Measurements from ENCODE around the gene PGLYRP1.

PGLYRP1 gene

DNA sequence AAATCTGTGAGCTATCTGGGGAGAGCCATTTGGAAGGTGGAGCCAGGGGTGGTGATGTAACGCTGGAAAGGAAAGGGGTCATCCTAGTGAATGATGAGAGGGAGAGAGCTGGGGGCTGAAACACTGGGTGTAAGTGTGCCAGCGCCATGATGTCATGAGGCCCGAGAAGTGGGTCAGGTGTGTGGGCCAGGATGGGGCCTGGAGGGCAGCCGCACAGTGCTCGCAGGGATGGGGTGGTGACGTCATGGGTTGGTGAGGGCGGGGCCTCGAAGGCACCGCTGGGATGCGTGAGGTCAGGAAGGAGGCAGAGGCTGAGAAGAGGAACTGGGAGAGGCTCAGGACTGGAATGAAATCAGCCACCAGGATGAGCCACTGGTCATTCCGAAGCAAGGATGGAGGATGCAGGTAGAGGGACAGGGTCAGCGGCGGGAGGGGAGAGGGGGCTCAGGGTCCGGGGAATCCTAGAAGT is 23.2 kb downstream of the PGLYRP1 start:
- DNase-seq, result no peak

DNA sequence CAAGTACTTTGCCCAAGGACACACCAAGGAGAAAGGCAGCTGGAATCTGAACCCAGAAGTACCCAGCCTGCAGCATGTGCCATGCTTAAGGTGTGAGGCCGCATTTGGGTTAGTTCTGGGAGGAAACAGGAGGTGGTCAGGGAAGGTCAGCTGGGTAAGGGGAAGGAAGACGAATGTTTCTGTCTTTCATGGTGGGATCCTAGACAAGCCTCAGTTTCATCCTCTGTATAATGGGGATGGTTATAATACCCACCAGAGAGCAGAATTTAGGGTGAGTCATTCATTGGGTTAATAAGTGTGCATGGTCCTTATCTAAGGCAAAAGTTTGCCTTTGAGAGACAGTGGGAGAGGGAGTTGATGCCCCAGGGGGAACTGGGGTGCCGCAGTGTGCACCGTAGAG is 24.0 kb downstream of the PGLYRP1 start:
- DNase-seq, result no peak

- no peak for DNase-seq
Observed at GRCh38 chr19:45996933-45997332, 25.9 kb downstream of the PGLYRP1 start.

- DNase-seq, result no peak
Observed at GRCh38 chr19:45995715-45996385, 27.0 kb downstream of the PGLYRP1 start.

DNA sequence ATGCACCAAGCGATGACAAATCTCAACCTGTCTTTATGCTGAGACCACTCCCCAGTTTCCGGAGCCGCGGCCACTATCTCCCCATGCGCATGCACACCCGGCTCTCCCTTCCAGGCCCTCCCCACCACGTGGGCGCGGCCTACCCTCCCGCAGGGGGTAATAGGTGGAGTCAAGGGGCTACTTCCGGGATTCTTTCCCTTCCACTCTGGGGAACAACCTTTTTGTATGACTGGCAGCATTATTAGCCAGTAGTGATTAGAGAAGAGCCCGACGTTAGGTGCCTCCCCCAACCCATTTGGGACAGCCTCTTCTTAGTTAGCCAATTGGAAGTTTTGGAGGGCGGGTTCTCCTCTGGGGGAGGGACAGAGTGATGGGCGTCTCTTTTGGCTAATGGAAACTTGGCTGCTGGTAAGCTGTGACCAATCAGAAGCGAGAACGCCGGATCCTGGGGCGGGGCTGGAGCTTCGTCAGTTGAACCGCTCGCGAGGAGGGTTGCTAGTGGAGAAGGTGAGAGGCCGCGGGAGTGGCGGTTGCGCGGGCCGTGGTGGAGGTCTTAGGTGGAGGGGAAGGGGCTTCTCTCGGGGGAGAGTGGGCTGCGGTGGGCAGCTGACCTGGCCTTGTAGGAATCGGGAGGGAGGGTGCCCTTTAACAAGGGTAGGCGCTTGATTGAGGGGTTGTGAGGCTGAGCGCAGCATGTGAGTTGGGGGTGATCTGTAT is 27.7 kb downstream of the PGLYRP1 start, which contains the start of gene CCDC61:
TSS of gene CCDC61 (plus strand) at position 470 of the 717 bp plus-strand sequence. CDS start 7,552 bp downstream, outside the sequence.
- DNase-seq, result peak; percentile 95

DNA sequence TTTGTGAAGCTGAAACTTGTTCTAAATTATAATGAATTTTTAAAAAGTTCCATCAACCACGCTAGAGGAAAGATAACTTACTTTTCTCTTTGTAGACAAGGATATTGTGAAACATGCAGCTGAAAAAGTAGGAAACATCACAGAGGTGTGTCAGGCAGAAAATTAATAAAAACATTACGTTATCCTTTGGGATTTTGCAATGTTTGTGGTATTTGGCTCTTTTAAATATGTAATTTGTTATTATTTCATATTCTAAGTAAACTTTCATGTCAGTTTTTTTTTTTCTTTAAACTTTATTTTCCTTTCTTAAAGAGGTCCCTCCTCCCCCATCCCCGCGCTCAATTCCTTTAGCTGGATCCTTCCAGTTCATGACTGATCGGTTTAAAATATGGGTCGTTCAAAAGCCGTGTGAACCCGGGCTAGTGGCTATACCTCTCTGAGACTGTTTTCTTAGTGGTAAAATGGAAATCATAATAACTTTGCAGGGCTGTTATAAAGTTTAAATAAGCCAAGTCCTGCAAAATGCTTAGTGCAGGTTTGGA is 28.3 kb downstream of the PGLYRP1 start:
- DNase-seq, result no peak

- no peak for DNase-seq
Observed at GRCh38 chr19:45990113-45990728, 32.6 kb downstream of the PGLYRP1 start.

GRCh38 chr19:45985321-45985720 is 37.5 kb downstream of the PGLYRP1 start:
- DNase-seq, result no peak

GRCh38 chr19:45981350-45981749 is 41.5 kb downstream of the PGLYRP1 start:
- DNase-seq, result no peak

- DNase-seq, result no peak
Observed at GRCh38 chr19:45978156-45978555, 44.7 kb downstream of the PGLYRP1 start.

GRCh38 chr19:45976178-45976577 is 46.7 kb downstream of the PGLYRP1 start:
- DNase-seq, result no peak

DNA sequence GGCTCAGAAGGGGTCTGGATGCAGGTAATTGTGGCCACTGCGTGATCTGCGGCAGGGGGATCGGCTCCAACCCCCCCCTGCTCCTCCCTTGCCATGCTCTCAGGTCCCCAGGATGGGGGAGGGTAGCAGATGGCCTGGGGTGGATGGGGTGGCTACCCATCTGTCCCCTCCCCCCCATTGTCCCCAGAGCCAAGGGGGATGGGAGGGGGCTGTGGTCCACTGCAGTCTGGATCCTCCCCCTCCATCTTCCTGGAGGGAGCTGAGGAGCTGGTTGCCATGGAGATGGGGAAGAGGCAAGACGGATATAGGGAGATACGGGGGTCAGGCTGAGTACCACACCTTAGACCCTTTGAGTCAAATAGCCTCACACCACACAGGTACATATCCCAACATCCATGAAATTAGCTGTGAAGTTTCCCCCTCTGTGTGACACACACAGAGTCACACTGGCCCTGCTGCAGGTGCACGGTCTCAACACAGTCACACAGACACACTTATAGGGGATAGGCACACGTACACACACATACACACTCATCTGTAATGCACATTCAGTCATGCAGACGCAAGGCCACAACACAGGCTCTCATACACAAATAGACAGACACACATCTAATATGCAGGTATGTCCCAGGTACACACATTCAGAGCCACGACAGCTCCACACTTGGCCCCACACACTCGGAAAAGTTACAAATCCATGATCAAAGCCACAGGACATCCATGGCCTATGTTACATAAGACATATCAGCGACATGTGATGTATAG is 47.4 kb downstream of the PGLYRP1 start:
- no peak for DNase-seq

- no peak for DNase-seq
Observed at GRCh38 chr19:45973553-45974338, 49.1 kb downstream of the PGLYRP1 start, which contains the start of gene NOVA2. TSS of gene NOVA2 (minus strand) at chr19:45973865. CDS start at chr19:45973351, 514 bp downstream.

DNA sequence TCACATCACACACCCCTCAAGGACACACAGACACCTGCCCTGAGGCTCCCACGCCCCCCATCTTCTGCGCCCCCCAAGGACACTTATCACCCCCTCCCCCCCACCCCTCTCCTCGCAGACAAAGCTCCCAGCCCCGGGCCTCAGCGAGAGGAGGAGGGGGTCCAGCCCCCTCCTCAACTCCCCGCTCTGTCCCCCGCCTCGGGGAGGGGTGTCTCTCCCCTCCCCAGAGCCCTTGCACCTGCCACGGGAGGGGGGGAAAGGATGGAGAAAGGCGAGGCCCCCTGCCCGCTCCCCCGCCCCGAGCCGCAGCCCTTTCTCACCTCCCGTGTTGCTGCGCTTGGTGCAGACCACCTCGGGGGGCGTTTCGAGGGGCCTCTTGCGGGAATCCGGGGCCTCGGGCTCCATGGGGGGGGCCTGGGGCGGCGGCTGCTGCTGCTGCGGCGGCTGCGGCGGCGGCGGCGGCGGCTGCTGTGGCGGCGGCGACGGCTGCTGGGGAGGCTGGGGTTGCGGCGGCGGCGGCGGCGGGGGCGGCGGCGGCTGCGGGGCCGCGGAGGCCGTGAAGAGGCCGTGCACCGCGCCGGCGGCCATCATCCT is 49.8 kb downstream of the PGLYRP1 start:
- DNase-seq, result no peak

DNA sequence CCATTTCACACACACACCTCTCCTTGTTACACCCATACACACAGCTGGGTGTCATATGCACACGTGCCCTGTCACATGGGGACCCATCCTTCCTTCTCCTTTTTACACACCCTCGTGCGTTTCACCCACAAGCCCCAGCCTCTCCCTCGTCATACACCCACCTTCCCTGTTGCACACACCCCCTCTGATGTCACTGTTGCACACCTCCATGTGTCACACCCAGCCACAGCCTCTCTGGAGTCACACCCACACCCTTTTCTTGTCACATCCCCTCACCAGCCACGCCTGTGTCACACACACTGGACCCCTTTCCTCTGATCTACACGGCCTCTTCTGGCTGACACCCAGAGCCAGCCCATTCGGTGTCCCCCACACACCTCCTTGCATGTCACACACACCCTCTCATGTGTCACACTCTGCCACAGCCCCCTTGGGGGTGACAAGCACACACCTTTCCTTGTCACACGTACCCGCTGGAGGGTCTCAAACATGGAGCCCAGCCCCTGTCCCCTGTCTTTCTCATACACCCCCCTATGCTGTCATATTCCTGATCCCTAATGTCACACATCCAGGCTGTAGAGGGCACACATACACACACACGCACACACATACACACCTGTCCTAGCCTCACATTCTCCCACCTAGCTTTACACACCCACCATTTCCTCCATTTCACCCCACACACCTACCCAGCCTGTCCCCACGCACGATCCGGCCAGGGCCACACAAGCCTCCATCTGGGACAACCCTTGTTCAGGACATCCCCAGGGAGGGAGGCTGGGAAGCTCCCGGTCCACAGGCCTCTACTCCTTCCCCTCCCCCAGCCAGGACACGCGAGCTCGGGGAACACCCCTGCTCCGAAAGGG is 50.5 kb downstream of the PGLYRP1 start:
- DNase-seq, result no peak

DNA sequence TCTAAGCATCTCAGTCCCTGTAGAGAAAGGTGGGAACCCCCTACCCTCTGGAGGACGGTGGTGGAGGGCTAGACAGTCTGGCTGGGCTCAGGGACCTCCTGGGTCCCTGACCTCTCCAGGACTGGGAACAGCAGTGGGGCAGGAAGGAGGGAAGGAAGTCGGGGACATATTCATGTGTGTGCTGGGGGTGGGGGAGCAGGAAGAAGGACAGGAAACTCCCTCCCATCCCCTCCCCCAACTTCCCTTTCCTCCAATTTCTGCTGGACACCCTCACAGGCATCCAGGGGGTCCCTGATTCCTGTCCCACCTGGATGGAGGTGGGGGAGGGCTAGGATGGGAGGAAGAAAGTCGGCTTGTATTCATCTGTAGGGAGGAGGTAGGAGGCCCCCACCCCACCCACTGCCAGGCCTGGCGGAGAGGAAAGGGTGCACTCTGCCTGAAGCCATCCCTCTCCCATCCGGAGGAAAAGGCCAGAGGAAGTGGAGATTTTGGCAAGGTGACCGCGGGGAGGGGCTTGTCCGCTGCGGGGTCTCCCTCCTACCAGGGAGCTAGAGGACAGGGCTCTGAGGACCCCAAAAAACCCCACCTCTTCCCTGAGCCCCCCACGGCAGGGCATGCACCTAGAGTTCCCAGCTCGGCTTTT is 51.5 kb downstream of the PGLYRP1 start:
- DNase-seq, result no peak

- no peak for DNase-seq
Observed at GRCh38 chr19:45969676-45970075, 53.2 kb downstream of the PGLYRP1 start.

Data from activated gamma-delta T cell treated with Interleukin-2 at 50 U/mL for 16 hours (primary cell).